HG02885 (cell line): ENCODE measurements around the gene STXBP6.

ENCODE experiments used
- ATAC-seq: cut with Tn5 transposase; IDR thresholded peaks from one replicate; pipeline ENCODE4 v1.9.1; 2021; ENCODE audit warnings: mild to moderate bottlenecking; ENCODE audit not compliant: unreplicated experiment, poor library complexity

The STXBP6 gene

GRCh38 chr14:25053585-25053984 is 3.6 kb upstream of the STXBP6 start:
- no peak for ATAC-seq

- no peak for ATAC-seq
These were observed 3.0 kb upstream of the STXBP6 start for GRCh38 chr14:25052921-25053320.

- ATAC-seq: no peak
These were observed 2.4 kb upstream of the STXBP6 start for GRCh38 chr14:25052385-25052784.

- ATAC-seq: no peak
These were observed 563 bp upstream of the STXBP6 start for GRCh38 chr14:25050269-25051150.

- no peak for ATAC-seq
These were observed 817 bp downstream of the STXBP6 start for GRCh38 chr14:25049093-25049567.

GRCh38 chr14:25048170-25049016 is 1.6 kb downstream of the STXBP6 start:
- no peak for ATAC-seq

- ATAC-seq: no peak
These were observed 3.5 kb downstream of the STXBP6 start for GRCh38 chr14:25046301-25046943.

- no peak for ATAC-seq
These were observed 5.7 kb downstream of the STXBP6 start for GRCh38 chr14:25044106-25044698.

GRCh38 chr14:25042362-25043299 is 7.3 kb downstream of the STXBP6 start:
- ATAC-seq: no peak

- ATAC-seq: no peak
These were observed 8.0 kb downstream of the STXBP6 start for GRCh38 chr14:25041898-25042297.

- ATAC-seq: no peak
These were observed 8.5 kb downstream of the STXBP6 start for GRCh38 chr14:25041484-25041883.

- ATAC-seq: no peak
These were observed 10.0 kb downstream of the STXBP6 start for GRCh38 chr14:25039933-25040332.

GRCh38 chr14:25038044-25038668 is 11.8 kb downstream of the STXBP6 start:
- no peak for ATAC-seq

GRCh38 chr14:25037032-25037431 is 12.9 kb downstream of the STXBP6 start:
- ATAC-seq: no peak

- no peak for ATAC-seq
These were observed 14.9 kb downstream of the STXBP6 start for GRCh38 chr14:25034803-25035681.

GRCh38 chr14:25033358-25033757 is 16.6 kb downstream of the STXBP6 start:
- ATAC-seq: no peak

- ATAC-seq: no peak
These were observed 17.7 kb downstream of the STXBP6 start for GRCh38 chr14:25032092-25032784.
